GM20431 (cell line): ENCODE results near the gene CCDC14.
"Not testable (repeated sequence)": the region's sequence is repeated elsewhere in the genome, so short reads cannot be mapped to it uniquely, and the experiment has no call there.

ENCODE experiments used
- in situ Hi-C: fragments of 300-500 bp; cut with MseI, MboI; formaldehyde crosslinking; loops from one replicate; pipeline ENCODE4 v1.15.0; 2020; ENCODE audit warnings: low sequenced_read_pairs; ENCODE audit not compliant: unreplicated experiment

Gene CCDC14

DNA sequence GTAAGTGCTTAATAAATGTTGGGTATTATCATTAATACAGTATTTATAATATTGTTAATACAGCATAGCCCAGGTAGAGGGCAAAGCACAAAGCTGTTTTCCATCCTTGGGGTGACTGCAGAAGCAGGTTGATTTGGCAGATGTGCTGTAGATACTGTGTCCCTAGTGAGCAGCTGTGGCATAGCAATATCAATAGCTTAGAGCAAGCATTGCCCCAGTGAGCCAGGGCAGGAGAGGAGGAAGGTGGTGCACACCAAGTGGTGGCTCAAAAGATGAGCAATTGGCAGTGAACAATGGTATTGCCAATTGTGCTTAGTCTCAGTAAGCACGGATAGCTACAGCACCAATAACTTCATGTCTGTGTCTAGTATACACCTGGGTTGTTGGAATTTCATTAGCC is 5.8 kb upstream of the CCDC14 start:
- in situ Hi-C loops = not testable (repeated sequence)

DNA sequence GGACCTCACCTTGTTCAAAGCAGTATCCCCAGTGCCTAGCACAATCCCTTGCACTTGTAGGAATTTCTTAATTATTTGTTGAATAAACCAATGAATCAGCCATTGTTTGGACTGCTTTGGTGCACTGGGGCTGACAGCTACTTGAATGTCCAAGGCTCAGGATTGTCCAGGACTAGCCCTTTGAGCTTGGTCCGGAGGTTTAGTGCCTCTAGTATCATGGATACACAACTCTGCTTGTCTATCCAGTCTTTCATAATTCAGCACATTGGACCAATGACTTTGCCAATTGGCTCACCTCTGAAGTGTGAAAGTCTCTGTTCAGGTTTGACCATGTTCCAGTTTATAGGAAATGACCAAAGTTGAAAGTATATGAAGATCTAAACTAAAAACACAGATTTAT is 3.8 kb upstream of the CCDC14 start:
- in situ Hi-C loops = not testable (repeated sequence)

DNA sequence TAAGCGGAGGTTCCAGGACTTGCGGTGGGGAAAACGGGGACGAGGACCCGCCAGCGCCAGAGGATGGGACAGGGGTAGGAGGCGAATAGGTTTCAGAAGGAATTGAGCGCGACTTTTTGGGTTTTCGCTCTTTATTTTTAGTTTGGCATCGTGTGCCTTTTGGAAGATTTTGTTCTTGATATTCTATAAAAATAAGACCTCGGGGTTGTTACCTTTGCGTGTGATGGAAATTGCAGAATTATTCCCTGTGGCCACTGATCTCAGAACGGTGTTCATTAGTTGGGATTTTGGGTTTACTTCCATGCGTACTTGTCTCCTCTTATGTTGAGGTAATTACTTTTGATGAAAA is 453 bp upstream of the CCDC14 start:
- in situ Hi-C loops = no loop called here

DNA sequence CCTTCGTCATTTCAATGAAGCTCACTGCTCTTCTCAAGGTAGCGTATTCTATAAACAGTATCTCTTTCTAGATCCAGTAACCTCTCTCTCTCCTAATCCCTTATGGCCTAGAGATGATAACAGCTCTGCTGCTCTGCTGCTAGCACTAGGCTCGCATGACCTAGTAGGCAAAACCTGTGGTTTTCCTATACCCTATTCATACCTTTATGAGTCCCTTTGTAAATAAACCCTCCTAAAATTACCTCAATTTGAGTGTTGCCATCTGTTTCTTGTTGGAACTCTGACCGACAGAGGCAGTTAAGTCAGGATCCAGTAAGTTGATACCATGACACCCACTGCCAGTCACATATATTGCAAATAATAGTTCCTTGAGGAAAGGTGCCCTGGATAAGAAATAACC is 7.3 kb downstream of the CCDC14 start:
- in situ Hi-C loops = no loop called here

DNA sequence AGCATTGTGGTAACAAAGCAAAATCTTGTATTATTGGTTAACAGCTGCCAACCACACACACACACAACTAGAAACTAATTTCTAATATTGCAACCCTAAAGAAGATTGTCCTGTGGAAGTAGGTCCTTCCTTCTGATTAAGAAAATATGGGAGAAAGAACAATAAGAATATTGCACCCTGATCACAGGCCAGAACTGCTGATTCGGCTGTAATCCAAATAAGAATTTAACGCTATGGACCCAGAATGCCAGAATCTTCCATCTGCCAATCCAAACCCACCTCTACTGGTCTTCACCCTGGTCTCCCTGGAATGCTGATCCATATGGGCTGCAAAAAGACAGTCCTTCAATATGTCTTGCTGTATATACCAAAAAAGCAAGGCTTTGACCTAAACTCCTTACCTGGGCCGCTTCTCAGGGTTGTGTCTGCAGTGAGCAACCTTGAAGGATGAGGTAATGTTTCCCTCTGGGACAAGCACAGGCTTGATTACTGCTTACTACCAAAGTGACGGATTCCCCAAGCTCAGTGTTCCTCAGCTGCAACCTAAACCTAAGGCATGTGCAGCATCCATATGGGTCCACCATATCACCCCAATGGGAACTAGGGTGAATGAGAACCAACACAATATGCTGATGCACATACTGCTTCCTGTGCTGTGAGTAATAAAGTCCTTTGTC is 8.0 kb downstream of the CCDC14 start:
- in situ Hi-C loops = no loop called here

DNA sequence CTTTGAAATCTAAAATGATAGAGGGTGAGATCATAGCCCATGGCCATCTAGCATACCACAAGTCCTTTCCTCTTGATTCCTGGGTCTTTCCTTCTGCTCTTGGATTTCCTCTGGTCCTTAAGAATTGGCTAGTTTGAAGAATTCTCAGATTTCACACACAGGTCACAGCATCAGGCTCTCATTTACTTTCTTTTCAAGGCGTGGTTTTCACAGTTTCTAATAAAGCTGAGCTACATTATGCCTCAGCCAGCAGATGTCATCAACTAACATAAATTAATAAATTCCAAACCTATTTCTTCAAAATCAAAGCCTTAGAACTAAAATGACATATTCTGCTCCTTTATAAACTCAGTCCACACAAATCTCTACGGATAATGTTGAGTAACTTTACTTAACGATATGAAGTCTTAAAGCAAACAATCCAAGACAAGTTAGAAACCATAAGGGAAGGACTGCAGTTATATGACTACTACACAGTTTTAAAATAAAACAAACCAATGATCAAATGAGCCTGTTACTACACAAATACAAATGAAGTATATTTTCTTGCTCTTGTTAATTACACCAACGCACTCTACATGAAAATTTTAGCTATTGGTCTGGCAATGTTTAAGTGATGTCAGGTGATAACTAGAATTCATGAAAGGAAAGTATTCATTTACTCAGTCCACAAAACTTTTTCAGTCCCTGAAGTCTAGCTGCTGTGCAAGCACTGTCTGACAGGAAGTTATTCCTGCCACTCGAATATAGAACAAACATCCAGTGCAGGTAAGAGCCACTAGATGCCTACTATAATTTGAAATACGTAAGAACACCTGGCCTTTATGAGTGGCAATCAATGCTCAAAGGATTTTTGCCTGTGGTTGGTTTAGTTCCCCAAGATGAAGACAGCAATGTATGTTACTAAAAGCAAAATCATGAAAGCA is 9.2 kb downstream of the CCDC14 start:
- in situ Hi-C loops = no loop called here

DNA sequence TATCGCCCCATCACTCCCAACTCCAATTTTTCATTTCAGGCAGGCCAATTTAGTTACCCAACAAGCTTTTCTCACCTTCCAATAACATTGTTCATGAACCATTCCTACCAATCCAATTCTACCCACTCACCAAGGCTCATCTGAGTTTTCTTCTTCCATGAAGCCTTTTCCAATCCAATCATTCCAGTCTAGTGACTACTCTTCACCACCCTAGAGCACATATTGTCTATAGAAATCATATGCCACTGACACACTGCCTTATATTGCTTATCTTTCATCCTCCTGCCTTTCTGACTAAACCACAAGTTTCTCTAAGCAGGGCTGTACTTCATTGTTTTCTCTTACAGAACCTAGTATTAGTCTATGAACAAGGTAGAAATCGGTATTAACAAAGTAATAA is 11.4 kb downstream of the CCDC14 start:
- in situ Hi-C loops = no loop called here

DNA sequence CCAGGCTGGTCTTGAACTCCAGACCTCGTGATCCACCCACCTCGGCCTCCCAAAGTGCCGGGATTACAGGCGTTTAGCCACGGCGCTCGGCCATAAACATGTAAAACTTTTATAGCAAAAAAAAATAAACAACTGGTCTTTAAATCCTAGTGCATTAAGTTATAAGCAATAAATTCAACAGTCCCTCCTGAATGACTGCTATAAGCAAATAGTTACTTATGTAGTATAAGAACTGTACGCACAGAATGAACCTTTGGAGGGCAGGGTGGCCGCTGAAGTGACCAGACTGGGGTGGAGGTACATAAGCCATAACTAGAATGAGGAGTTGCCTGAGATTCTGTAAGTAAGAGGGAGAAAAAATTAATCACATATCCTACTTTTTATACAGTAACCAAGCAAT is 12.6 kb downstream of the CCDC14 start:
- in situ Hi-C loops = no loop called here

DNA sequence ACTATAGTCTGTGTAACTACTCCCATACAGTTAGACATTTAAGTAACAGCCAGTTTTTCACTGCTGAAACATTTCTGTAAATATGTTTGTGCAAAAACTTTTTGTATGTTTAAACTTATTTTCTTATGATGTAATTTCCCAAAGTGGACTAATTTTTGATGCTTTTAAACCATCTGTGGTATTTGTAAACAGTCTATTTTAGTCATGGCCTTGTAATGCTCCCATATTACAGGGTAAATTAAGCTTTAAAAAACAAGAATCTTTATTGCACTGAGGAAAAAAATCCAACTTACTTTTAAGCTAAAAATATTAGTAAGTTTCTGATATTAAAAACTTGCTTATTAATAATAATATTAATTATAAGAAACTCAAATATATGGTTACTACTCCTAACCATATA is 13.5 kb downstream of the CCDC14 start:
- in situ Hi-C loops = no loop called here

DNA sequence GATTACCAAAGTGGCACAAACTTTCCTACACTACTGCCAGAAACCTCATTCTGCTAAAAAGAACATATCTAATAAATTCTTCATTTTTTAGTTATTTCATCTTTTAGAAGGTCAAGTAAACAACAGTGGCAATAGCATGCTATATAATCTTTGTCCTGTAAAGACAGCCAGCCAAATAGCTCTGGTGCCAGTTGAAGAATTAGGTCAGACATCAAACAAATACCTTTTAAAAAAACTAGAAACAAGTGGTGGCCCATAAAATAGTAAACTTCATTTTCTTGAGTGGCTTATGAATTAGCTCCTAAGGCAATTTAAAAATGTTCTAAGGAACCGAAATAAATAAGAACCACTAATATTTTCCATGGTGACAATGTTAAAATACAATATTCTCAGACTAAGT is 19.5 kb downstream of the CCDC14 start:
- in situ Hi-C loops = no loop called here

DNA sequence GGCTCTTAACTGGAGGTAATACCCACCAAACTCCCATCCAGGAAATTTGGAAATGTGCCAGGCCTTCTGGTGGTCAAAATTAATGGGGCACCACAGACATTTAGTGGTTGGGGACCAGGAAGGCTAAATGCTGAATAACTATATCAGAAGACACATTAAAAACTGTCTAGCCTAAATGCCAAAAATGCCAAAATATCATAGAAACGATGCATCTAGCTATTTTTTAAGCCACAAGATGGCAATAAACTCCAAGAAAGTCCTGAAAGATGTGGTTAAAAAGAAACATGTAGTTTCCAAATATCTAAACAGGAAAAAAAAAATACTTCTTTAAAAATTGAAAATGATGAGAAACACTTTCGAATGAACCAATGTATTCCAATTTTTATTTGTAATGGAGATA is 19.9 kb downstream of the CCDC14 start:
- in situ Hi-C loops = no loop called here

DNA sequence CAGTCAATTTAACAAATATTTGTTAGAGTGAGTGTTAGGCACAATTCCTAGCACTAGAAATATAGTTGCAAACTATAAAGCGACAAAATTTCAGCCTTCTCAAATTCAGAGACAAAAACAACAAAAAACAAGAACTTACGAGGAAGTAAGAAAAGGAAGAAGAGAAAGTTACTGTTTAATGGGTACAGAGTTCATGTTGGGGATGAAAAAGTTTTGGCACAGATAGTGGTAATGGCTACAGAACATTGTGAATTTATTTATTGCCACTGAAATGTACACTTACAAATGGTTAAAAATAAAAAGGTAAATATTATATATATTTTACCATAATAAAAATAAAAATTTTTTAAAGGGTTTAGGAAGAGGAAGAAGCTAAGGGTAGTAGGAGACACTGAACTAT is 21.3 kb downstream of the CCDC14 start:
- in situ Hi-C loops = no loop called here

DNA sequence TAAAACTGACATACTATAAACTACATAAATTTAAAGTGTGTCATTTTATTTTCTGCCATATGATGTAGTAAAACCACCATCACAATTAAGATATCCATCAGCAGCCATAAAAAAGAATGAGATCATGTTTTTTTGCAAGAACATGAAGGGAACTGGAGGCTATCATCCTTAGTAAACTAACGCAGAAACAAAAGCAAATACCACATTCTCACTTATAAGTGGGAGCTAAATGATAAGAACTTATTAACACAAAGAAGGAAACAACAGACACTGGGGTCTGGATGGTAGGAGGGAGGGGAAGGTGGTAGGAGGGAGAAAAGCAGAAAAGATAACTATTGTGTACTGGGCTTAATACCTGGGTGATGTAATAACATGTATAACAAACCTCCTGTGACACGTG is 24.6 kb downstream of the CCDC14 start:
- in situ Hi-C loops = no loop called here

DNA sequence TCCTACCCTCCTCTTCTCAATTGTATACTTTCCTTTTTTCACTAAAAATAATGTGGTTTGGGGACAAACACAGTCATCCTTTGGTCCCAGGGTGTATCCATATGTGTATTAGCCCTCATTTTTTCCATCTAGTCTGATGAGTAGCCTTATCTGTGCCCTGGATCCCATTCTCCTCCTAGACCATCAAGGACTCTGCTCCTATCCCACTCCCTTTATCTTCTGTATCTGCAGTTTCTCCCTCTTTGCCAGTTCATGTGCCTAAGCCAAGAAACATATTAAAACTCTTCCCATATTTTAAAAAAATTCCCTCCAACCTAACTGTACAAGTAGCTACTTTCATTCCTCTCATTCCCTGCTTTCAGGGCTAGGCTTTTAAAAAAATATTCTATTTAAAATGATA is 25.2 kb downstream of the CCDC14 start:
- in situ Hi-C loops = no loop called here

DNA sequence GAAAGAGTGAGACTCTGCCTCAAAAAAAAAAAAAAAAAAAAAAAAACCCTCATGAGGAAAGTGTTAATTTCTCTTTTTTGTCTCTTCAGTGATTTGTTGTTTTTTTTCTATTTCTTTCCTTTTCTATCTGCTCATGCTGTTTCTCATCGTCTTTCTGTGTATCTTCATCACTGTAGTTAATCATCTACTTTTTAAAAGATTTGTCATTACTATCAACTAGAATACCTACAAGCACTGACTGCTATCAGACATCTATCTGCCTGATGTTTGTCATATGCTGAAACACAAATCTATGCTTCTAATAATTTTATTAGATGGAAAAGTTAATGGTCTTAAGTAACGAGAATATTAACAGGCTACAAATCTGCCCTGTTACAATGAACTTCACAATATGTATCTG is 26.8 kb downstream of the CCDC14 start:
- in situ Hi-C loops = no loop called here

DNA sequence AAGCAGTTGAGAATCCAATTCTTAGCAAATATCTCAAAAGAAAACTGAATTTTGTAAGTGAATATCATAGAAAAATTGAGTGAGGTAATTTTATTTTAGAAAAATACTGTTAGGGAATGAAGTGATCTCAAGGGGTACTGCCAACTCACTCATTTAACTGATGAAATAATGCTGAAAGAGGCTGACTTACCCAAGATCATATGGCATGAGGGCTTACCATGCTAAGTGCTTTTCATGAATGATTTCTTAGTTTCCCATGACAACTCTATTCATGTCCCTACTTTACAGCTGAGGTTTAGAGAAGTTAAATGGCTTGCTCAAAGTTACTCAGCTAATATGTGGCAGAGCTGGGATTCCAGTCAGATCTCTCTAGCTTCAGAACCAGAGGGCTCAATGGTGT is 30.6 kb downstream of the CCDC14 start:
- in situ Hi-C loops = no loop called here

DNA sequence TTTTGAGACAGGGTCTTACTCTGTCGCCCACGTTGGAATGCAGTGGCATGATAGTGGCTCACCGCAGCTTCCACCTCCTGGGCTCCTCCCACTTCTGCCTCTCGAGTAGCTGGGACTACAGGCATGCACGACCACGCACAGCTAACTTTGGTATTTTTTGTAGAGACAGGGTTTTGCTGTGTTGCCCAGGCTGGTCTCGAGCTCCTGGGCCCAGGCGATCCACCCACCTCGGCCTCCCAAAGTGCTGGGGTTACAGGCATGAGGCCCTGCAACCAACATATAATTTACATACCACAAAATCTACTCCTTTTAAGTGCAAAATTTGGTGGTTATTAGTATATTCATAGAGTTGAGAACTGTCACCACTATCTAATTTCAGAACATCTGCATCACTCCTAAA is 31.7 kb downstream of the CCDC14 start:
- in situ Hi-C loops = no loop called here

DNA sequence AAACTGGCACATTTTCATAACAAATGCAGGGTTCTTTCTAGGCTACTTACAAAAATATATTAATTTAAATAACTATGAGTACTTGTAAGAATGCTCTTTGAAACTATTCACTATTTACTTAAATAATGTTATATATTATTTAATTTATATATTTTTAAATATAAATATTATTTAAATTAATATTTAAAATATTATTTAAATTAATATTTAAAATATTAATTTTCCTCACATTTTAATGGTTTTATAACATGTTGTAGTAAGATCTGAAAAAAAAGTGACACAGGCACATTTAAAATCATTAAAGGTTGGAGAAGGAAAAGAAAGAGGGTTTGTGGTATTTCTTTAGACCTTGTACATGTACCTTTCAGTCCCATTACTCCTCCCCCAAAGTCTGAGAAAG is 34.6 kb downstream of the CCDC14 start:
- in situ Hi-C loops = no loop called here

DNA sequence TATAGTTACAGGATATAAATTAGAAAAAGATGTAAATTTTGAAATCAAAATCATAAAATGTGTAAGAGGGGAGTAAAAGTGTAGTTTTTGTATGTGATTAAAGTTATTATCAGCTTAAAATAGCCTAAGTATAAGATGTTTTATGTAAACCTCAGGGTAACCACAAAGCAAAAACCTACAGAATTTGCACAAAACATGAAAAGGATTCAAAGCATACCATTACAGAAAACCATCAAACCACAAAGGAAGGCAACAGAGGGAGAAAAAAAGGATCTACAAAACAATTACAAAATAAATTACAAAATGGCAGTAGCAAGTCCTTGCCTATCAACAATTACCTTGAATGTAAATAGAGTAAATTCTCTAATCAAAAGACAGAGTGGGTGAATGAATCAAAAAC is 40.2 kb downstream of the CCDC14 start:
- in situ Hi-C loops = no loop called here

DNA sequence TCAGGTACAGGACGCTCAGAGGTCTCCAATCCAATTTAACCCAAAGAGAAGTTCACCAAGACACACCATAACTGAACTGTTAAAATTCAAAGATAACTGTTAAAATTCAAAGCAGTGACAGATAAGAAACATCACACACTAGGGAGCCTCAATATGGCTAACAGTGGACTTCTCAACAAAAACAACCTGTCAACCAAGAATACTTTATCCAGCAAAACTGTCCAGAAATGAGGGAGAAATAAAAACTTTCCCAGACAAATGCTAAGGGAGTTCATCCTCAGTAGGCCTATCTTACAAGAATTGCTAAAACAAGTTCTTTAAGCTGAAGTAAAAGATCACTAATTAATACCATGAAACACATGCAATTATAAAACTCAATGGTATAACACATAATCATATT is 40.6 kb downstream of the CCDC14 start:
- in situ Hi-C loops = no loop called here

DNA sequence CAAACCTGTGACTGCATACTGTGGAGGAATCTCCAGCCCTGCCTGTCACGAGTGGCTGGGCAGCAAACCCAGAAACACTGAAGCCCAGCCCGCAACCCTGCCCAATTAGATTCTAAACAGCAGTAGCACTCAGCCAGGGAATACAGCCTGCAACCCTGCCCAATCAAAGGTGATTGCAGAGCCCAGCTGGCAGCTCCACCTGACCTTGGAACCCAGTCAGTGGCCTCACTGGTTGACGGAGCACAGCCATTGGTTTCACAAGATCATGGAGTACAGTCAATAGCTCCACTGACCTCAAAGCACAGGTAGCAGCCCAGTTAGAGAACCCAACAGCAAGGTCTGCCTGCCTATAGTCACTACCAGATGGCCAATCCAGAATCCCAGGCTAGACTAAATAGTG is 41.7 kb downstream of the CCDC14 start:
- in situ Hi-C loops = no loop called here

DNA sequence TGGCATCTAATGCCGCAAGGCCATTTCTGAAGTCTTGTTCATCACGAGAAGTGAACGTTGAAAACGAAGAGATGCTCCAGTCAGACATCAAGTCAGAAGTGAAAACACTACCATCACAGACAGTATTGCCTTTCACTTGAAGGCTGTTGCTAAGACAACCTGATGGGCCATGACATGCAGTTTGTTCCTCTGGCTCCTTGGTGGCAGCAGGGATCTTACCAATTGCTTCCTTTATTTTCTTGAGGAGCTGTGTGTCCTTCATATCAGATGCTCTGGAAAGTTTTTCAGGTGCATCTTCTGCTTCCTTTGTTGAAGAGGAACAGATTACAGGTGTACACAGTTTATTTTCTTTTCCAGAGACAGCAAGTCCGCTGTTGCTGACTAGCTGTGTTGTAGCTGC is 46.2 kb downstream of the CCDC14 start:
- in situ Hi-C loops = no loop called here
